HG02981 (cell line): ENCODE measurements around the gene MUSTN1.

ENCODE experiments used
- ATAC-seq: cut with Tn5 transposase; IDR thresholded peaks from one replicate; pipeline ENCODE4 v1.9.1; 2021; ENCODE audit warnings: mild to moderate bottlenecking, moderate library complexity; ENCODE audit not compliant: unreplicated experiment

MUSTN1 gene

DNA sequence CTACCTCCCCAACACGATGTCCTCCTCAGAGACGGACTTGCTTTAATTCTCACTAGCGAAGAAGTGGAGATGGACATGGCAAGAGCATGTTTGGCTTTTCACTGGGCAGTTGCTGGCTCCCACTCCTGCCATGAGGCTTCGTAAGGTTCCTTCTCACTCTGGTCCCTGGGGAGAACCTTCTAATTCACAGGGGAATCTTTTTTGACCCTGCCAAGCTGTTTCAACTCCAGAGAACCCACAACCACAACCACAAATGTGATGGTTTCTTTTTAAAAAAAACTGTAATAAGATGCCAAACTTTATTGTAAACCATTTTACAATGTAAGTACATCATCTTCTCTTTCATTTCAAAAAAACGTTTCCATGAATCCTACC lies 1.6 kb upstream of the MUSTN1 start:
- no peak for ATAC-seq

GRCh38 chr3:52835766-52836470 lies 1.1 kb upstream of the MUSTN1 start:
- no peak for ATAC-seq

DNA sequence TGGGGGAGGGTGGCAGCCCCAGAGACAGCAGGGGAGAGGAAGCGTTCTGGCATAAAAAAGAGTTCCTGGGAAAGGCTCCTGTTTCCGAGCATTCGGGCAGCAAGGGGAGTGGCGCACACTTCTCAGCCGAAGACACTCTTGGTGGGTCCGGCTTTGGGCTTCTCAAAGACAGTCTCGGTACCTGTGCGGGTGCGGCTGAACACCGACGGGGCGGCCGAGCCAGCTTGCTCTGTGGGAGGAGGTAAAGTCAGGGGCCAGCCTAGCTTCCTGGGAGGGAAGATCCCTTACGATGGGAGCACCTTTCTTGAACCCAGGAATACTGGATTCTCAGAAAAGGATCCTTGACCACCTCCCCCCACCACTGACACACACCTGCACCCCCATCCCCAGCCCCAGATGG lies 1.6 kb downstream of the MUSTN1 start:
- ATAC-seq: no peak

- no peak for ATAC-seq
These were observed 3.1 kb downstream of the MUSTN1 start for GRCh38 chr3:52831500-52832301.

- no peak for ATAC-seq
These were observed 4.1 kb downstream of the MUSTN1 start, which contains the start of gene ITIH4 for GRCh38 chr3:52830535-52831258. ITIH4 (minus strand) TSS chr3:52830672; CDS start chr3:52830642, 30 bp downstream.

GRCh38 chr3:52829906-52830463 lies 4.8 kb downstream of the MUSTN1 start:
- no peak for ATAC-seq

DNA sequence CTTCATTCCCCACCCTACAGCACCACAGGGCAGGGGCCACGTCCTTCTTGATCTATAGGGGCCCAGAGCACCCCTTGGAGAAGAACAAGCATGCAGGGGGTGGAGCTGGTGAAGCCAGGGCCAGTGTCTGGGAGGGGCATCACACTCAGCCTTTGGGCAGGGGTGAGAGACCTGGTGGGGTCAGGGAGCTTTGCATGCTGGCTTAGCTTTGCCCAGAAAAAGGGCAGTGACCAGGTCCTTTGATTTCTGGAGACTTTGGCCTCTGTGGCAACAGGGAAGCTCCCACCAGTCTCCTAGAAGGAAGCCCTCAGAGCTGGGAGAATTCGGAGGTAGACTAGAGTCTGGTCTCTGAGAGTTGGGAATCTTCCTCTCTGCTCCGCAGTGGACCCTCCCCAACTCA lies 5.3 kb downstream of the MUSTN1 start:
- ATAC-seq: no peak

- ATAC-seq: no peak
These were observed 6.9 kb downstream of the MUSTN1 start for GRCh38 chr3:52827866-52828376.

DNA sequence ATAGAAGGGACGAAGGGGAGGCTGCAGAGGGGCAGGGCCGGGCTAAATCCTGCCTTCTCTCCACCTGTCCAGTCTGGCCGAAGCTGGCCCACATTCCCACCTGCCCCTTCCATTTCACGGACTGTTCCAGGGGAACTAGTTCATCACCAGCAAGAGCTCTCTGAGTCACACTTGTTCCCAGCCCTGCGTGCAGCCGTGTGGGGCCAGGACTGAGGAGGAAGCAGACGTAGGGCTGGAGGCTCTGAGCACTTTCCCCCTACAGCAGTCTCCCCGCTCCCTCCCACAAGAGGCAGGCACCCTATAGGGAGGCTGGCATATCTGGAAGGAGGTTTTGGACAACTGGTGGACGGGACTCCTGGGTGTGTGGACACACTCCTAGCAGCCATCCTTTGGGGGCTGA lies 7.4 kb downstream of the MUSTN1 start:
- ATAC-seq: no peak

DNA sequence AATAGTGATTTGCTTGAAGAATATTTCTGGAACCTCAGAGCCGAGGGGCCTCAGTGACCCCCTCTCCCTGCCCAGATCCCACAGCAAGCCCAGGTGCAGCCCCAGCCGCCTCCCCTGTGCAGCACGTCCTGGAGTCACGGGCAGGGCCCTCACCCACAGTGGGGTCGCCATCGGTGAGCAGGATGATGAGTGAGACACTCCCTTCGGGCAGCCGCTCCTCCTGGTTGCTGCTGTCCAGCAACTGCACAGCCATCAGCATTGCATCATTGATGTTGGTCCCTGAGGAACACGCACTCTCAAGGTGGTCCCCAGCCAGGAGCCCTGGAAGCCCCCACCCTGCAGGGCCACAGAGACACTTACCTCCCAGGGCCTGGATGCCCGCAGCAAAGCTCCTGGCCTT lies 10.8 kb downstream of the MUSTN1 start:
- ATAC-seq: no peak

DNA sequence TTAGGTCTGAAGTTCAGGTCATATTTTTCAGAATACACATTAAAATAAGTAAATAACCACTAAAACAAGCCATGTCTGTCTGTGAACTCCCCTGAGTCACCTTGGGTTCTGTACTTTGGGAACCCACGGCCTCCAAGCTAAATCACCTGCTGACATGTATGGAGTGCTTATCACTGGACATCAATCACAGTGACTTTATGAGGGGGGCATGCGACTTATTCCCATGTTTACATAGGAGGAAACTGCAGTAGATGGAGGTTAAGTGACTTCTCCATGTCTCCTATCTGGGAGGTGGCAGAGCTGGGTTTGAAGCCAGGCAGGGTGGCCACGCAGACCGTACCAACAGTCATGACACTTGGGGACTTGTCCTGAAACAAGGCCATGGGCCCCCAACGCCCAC lies 12.5 kb downstream of the MUSTN1 start:
- ATAC-seq: no peak

- no peak for ATAC-seq
These were observed 14.1 kb downstream of the MUSTN1 start for GRCh38 chr3:52820736-52821135.

DNA sequence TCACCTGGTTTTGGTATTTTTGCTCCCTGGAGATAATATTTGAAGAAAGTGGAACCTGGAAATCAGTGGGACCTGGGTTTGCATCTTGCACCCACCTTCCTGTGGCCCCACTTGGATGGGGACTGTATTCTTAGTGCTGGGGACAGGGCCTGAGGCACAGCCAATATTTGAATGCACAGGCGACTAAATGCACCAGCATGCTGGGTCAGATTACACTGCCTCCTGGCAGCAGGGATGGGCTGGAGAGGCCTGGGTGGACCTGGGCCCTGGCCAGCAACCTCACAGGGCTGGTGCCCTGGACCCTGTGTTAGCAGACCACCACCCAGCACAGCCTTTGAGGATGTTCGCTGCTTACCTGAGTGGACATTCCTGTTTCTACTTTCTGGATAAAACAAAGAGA lies 14.9 kb downstream of the MUSTN1 start:
- no peak for ATAC-seq

DNA sequence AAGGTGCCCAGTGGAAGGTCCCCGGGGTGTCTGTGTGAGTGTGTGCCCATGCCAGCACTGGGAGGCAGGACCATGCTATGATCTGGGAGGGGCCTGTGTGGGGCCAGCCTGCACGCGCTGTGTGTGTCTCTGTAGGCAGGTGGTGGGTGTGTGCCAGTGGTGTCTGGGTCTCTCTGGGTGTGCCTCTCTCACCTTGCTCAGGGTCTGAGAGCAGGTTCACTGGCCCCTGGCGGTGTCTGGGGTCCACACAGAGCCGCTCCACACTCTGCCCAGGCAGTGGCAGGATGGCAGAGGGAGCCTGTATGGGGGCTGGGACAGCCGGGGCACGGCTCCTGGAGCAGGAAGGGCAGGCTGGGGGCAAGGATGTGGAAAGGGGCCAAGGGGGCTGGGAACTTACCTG lies 17.0 kb downstream of the MUSTN1 start:
- no peak for ATAC-seq

DNA sequence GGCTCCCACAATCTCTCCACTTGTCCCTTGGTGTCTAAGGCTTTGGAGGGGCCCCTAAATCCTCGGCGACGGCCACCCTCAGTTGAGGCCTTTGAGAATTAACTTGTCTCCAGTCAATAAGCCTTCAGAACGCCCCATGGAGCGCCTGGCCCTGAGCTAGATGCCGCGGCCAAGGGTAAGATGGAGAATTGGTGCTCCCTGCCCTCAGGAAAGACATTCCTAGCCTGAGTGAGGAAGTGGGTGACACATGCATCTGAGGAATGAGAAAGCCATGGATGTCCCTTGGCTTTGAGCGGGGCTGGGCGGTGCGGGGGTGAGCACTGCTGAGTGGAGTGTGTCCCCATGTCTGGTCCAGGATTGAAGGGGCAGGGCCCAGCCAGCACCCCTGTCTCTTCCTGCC lies 17.6 kb downstream of the MUSTN1 start:
- ATAC-seq: no peak

GRCh38 chr3:52816654-52817053 lies 18.2 kb downstream of the MUSTN1 start:
- ATAC-seq: no peak

- no peak for ATAC-seq
These were observed 18.6 kb downstream of the MUSTN1 start for GRCh38 chr3:52816199-52816598.

DNA sequence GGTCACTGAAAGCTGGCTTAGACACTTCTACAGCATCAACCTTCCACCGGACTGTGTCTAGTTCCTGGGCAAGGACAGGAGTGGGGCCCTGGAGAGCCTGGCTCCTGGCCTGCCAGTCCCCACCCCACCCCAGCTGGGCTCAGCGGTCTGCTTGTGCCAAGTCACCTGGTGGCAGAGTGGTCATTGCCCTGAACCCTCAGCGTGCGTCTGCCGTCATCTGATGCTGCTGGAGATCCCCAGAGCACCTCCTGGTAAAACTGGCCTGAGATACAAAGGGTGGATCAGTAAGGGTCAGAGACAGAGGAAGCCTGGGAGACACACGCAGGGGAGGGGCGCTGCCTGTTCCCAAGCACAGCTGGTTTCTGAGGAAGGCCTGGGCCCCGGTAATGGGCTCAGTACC lies 21.0 kb downstream of the MUSTN1 start:
- no peak for ATAC-seq

- ATAC-seq: no peak
These were observed 23.3 kb downstream of the MUSTN1 start for GRCh38 chr3:52811452-52812011.

DNA sequence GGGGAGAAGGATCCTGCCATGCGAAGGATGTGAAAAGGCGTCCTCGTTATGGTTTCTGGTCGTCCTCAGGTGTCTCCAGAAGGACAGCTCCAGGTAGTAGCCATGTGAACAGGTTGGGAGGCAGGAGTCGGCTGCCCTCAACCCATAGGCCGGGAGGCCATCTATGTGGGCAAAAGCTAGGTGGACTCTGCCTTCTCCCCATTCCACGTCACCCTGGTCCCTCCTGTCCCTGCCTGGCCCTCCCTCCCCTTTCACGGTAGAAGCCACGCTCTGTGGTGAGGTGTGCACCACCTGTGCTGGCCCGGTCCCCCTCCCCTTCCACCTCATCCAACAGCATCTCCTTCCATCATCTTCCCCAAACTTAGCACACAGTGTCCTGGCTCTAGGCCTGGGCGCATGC lies 23.9 kb downstream of the MUSTN1 start:
- ATAC-seq: no peak
